CD4-positive, alpha-beta T cell treated with Interleukin-21 for 1 hour (primary cell): ENCODE measurements around the gene PPTC7.
"Not testable (repeated sequence)": the region's sequence is repeated elsewhere in the genome, so short reads cannot be mapped to it uniquely, and the experiment has no call there.

Source experiments
- DNase-seq: peaks from one replicate; pipeline ENCODE4 v3.0.0-alpha.2; 2020

Gene PPTC7

GRCh38 chr12:110560048-110560447 is 23.1 kb downstream of the PPTC7 start:
- no peak for DNase-seq

DNA sequence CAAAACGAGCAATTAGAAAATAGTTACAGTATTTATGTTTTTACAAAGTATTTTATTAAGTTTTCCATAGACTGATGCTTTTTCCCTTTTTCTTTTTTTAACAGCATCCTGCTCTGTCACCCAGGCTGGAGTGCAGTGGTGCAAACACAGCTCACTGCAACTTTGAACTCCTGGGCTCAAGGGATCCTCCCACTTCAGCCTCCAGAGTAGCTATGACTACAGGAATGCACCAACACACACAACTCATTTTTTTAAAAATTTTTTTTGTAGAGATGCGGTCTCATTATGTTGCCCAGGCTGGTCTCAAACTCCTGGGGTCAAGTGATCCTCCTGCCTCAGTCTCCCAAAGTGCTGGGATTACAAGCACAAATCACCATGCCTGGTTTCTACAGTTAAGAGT is 24.2 kb downstream of the PPTC7 start:
- not testable (repeated sequence) for DNase-seq

DNA sequence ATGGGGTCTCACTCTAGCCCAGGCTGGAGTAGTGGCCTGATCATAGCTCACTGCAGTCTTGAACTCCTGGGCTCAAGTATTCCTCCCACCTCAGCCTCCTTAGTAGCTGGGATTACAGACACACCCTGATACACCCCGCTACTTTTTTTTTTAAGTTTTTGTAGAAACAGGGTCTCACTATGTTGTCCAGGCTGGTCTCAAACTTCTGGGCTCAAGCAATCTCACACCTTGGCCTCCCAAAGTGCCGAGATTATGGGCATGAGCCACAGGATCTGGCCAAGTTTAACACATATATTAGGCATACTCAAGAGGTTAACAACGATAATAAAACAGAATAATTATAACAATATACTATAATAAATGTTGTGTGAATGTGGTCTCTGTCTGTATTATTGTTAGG is 25.8 kb downstream of the PPTC7 start:
- DNase-seq: no peak

- DNase-seq: no peak
Observed at GRCh38 chr12:110556705-110557104, 26.4 kb downstream of the PPTC7 start.

- no peak for DNase-seq
Observed at GRCh38 chr12:110555577-110556406, 27.3 kb downstream of the PPTC7 start.

GRCh38 chr12:110554184-110554583 is 28.9 kb downstream of the PPTC7 start:
- no peak for DNase-seq

DNA sequence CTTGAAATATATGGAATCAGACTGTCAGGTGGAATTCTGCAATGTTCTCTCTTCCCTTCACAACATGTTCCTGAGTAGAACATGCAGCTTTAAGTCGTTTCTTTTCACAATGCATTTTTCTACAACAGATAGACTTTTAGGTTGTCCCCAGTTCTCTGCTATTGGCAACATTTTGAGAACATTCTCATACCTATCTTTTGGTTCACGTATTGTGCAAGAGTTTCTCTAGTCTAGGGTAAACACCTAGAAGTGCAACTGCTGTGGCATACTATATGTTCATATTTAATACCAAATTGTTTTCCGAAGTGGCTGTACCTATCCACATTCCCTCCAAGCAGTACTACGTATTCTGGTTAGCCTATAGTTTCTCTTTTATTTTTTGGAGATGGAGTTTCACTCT is 32.1 kb downstream of the PPTC7 start:
- no peak for DNase-seq

DNA sequence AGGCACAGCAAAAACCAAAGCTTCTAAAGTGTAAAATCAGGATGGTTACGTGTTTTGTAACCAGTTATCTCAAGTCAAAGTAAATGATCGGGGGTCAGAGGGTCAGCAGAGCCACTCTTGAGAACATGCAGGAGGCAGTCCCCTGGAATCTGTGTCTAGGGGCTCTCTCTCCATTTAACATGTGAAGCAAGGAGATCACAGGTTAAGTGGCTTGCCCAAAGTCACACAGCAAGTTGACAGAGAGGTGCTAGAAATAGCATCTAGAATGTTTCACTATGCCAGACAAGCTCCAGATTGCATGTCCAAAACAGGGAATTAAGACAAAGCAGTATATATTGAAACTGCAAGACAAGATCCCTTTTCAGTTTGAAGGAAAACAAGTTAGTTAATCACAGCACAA is 33.4 kb downstream of the PPTC7 start:
- DNase-seq: no peak

GRCh38 chr12:110548678-110549077 is 34.4 kb downstream of the PPTC7 start:
- DNase-seq: no peak

DNA sequence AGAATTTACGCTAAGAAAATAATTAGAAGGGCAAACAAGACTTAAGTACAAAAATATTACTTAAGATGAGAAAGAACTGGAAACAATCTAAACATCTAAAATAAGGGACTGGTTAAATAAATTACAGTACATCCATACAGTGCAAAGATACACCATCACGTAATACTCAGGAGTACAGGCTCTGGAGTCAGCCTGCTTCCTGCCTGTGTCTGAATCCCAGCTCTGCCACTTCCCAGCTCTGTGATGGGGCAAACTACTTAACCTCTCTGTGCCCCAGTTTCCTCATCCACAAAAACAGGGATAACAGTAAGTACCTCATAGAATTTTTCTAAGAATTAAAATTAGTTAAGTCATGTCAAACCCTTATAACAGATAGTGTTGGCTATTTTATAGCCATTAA is 36.0 kb downstream of the PPTC7 start:
- no peak for DNase-seq

GRCh38 chr12:110546339-110546738 is 36.8 kb downstream of the PPTC7 start:
- no peak for DNase-seq

GRCh38 chr12:110545812-110546211 is 37.3 kb downstream of the PPTC7 start:
- no peak for DNase-seq

- DNase-seq: not testable (repeated sequence)
Observed at GRCh38 chr12:110545259-110545658, 37.9 kb downstream of the PPTC7 start.

GRCh38 chr12:110543965-110544364 is 39.2 kb downstream of the PPTC7 start:
- DNase-seq: no peak

GRCh38 chr12:110543252-110543959 is 39.7 kb downstream of the PPTC7 start:
- DNase-seq: no peak

DNA sequence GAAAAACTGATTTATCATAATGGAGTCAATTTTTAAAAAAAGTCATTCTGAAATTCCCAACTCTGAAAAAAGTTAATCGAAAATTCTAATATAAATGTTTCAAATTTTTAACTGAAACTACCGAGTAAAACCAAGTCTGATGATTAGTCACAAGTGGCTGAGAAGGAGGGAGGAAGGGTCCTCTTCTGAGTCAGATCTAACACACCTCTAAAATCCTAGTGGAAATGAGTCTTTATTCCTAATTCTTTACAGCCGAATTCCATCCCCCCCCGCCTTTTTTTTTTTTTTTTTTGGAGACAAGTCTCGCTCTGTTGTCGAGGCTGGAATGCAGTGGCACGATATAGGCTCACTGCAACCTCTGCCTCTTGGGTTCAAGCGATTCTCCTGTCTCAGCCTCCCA is 43.1 kb downstream of the PPTC7 start:
- no peak for DNase-seq

- no peak for DNase-seq
Observed at GRCh38 chr12:110538869-110539622, 44.1 kb downstream of the PPTC7 start.

DNA sequence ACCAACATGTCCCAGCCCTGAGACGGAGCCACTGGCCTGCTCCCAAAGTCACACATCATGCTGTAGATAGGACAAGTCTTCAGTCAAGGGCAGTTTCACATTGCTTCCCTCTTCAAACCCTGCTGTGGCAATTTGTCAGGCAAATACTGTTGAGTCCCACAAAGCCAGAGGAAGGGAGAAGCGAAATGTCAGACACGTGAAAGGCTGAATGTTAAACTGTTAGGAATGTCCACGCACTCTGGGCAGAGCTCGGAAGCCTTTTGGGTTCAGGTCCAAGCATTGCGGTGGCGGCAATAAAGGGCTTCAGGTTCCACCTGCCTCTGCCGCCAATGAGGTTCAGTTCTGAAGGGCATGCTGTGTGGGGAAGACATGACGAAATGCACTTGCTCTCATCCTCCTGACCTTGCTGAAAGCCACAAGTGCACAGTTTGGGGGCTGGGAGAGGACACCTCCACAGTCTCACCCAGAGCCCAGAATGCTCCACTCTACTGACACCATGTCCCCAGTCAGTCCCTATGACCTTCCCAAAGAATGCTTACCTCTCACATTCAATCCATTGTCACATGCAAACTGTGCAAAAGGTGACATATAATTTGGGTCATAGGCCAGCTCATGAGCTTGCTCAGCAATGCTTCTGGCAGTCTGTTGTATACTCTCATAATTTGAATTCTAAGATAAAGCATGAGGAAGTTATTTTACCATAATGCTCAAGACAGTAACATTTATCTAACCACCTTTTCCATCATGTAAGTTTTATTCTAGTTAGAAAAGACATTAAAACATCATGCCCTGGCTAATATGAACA is 45.3 kb downstream of the PPTC7 start:
- DNase-seq: no peak

- no peak for DNase-seq
Observed at GRCh38 chr12:110536834-110537604, 46.1 kb downstream of the PPTC7 start.

DNA sequence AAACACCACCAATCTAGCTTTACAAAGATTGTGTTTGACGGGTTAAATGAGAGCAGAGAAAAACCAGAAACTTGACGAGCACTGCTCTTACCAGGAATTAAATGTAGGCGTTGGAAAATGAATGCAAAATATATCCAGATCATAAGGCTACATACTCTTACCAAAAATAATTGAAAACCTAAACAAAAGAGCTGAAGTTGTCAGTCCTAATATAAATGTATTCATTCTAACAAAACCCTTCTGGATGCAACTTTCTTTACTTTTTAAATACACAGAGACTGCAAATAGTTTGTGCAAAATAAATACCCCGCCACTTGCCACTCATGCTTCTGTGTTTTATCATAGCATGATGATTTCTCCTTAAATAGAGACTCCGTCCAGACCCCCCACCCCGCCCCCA is 48.3 kb downstream of the PPTC7 start:
- no peak for DNase-seq

- DNase-seq: no peak
Observed at GRCh38 chr12:110533607-110534006, 49.5 kb downstream of the PPTC7 start.

DNA sequence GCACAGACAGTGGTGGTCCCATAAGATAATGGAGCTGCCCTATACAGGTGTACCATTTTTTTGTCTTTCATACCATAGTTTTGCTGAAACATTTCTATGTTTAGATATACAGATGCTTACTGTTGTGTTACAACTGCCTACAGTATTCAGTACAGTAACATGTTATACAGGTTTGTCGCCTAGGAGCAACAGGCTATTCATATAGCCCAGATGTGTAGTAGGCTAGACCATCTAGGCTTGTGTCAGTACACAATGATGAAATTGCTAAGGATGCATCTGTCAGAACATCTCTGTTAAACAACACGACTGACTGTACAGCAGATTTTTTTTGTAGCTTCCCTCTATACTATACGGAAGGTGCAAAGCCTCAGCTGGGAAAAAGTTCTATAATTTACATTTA is 50.5 kb downstream of the PPTC7 start:
- DNase-seq: no peak
